Choroid plexus epithelial cell (primary cell): ENCODE results near the gene KRTAP10-11.
"Not testable (repeated sequence)": the region's sequence is repeated elsewhere in the genome, so short reads cannot be mapped to it uniquely, and the experiment has no call there.

ENCODE experiments used
- DNase-seq: peaks from one replicate; pipeline ENCODE4 v3.0.0-alpha.2; 2010; ENCODE audit warnings: low read depth
- H3K4me3 ChIP-seq: 2 replicates; pipeline ENCODE4 v1.5.1; 2011; ENCODE audit warnings: low read depth, mild to moderate bottlenecking, control low read depth, low read length, moderate library complexity
- CTCF ChIP-seq: conservative IDR thresholded peaks from 2 replicates; pipeline ENCODE4 v1.5.1; 2011; ENCODE audit warnings: low read depth, mild to moderate bottlenecking, control low read depth, inconsistent platforms, low read length, moderate library complexity

The KRTAP10-11 gene

GRCh38 chr21:44681152-44681551 lies 34.9 kb downstream of the KRTAP10-11 start:
- no peak for TF ChIP-seq CTCF
- H3K4me3 ChIP-seq, result no peak overlapping the region
- no peak for DNase-seq

- DNase-seq, result no peak
- no peak within 1 kb of the TSS for H3K4me3 ChIP-seq
- TF ChIP-seq CTCF, result no peak
Measured at GRCh38 chr21:44681861-44682579, 35.8 kb downstream of the KRTAP10-11 start, which contains the start of gene KRTAP12-1. Gene KRTAP12-1, minus strand, starts transcription at chr21:44682163. Its CDS starts 40 bp downstream, at chr21:44682123.

GRCh38 chr21:44682580-44683151 lies 36.5 kb downstream of the KRTAP10-11 start:
- no peak for DNase-seq
- no peak for TF ChIP-seq CTCF
- H3K4me3 ChIP-seq, result no peak overlapping the region

- H3K4me3 ChIP-seq, result no peak overlapping the region
- DNase-seq, result no peak
- TF ChIP-seq CTCF, result no peak
Measured at GRCh38 chr21:44684077-44684476, 37.9 kb downstream of the KRTAP10-11 start.

GRCh38 chr21:44684483-44684882 lies 38.3 kb downstream of the KRTAP10-11 start:
- H3K4me3 ChIP-seq, result no peak overlapping the region
- TF ChIP-seq CTCF, result no peak
- no peak for DNase-seq

GRCh38 chr21:44685050-44685449 lies 38.8 kb downstream of the KRTAP10-11 start:
- not testable (repeated sequence) for DNase-seq, H3K4me3 ChIP-seq

- DNase-seq, result no peak
- no peak for TF ChIP-seq CTCF
- H3K4me3 ChIP-seq, result no peak overlapping the region
Measured at GRCh38 chr21:44686000-44686781, 40.0 kb downstream of the KRTAP10-11 start.
